PC-3 (cell line): ENCODE data around the gene CDAN1.

Experiments
- EZH2 ChIP-seq: fragments of 300-600 bp; sonication (generic); IDR thresholded peaks from one replicate; pipeline ENCODE4 v1.6.1; 2017; ENCODE audit warnings: antibody characterized with exemption, mild to moderate bottlenecking, low read length; ENCODE audit not compliant: unreplicated experiment
- TF ChIP-seq, protein P1 (sequence below): fragments of 300-600 bp; sonication (generic); conservative IDR thresholded peaks from 2 replicates; pipeline ENCODE4 v1.5.1; 2017; ENCODE audit warnings: antibody characterized with exemption, low read depth, mild to moderate bottlenecking, low read length

DNA sequence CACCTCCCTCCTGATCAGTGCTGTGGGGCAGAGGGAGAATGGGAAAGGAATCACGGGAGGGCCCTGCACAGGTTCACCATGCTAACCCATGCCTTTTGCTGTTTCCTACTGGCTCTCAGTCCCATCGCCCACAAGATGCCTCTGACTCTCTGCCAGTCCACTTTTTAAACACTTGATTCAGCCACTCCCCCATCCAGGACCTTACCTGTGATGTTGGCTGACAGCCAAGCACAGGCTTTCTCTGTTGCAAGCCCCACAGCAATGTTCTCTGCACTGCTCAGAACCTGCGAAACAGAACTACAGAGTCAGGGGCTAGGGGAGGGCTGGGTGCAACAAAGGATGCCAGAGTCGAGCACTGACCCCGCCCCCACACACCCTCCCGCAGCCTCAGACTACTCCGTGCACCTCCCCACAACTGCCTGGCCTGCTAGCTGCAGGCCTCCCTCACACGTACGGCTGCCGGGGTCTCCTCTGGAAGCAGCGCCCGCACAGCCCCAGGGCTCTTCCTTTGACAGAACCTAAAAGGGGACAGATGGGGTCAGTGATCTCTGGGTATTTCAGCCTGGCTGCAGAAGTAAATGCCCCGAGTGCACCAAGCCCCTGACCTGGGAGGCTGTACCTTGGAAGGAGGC, 9.1 kb downstream of the CDAN1 start:
- TF ChIP-seq, protein P1, sequence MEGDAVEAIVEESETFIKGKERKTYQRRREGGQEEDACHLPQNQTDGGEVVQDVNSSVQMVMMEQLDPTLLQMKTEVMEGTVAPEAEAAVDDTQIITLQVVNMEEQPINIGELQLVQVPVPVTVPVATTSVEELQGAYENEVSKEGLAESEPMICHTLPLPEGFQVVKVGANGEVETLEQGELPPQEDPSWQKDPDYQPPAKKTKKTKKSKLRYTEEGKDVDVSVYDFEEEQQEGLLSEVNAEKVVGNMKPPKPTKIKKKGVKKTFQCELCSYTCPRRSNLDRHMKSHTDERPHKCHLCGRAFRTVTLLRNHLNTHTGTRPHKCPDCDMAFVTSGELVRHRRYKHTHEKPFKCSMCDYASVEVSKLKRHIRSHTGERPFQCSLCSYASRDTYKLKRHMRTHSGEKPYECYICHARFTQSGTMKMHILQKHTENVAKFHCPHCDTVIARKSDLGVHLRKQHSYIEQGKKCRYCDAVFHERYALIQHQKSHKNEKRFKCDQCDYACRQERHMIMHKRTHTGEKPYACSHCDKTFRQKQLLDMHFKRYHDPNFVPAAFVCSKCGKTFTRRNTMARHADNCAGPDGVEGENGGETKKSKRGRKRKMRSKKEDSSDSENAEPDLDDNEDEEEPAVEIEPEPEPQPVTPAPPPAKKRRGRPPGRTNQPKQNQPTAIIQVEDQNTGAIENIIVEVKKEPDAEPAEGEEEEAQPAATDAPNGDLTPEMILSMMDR: no peak
- TF ChIP-seq EZH2: no peak
